GM12878 (cell line): ENCODE data around the gene OR52N4. TPM values are rescaled to one million over a fixed set of nuclear protein-coding genes. Genes with fewer than 3 reads are reported as not detected.

Experiments
- ATAC-seq: fragments of 200-7000 bp; cut with Tn5 transposase; 3 replicates; pipeline ENCODE4 v1.9.1; 2020; ENCODE audit warnings: mild to moderate bottlenecking, moderate library complexity
- BruUV-seq: library from RNA; stranded (reverse); fragments of 400-500 nt; replicated peaks from 2 replicates; lab custom pipeline; 2021; lab: Mats Ljungman, UMichigan
- CTCF ChIA-PET: fragments of 300-600 bp; sonication (Branson Sonifier 250); formaldehyde crosslinking; extraction: SDS; loops from one replicate; lab custom pipeline; 2021; ENCODE audit warnings: inconsistent platforms; lab: Yijun Ruan, JAX
- POLR2A ChIA-PET: fragments of 350-600 bp; formaldehyde crosslinking; extraction: SDS; loops from one replicate; lab custom pipeline; 2021; ENCODE audit warnings: inconsistent platforms; lab: Charles Lee
- RAD21 ChIA-PET: fragments of 300-600 bp; sonication (Branson Sonifier 250); formaldehyde crosslinking; loops from one replicate; lab custom pipeline; 2023; ENCODE audit warnings: antibody characterized with exemption; ENCODE audit not compliant: unreplicated experiment; lab: Charles Lee
- SMC1A ChIA-PET: fragments of 300-600 bp; sonication (Branson Sonifier 250); formaldehyde crosslinking; loops from one replicate; lab custom pipeline; 2023; ENCODE audit not compliant: unreplicated experiment, uncharacterized antibody; lab: Charles Lee
- DNase-seq: peaks from one replicate; pipeline ENCODE4 v3.0.0-alpha.2; 2011; ENCODE audit warnings: low read depth, low spot score
- FAIRE-seq: peaks from 3 replicates; lab custom pipeline; 2011; peaks lifted over from hg19 to GRCh38; lab: Jason Lieb, UNC
- H2AFZ ChIP-seq: 2 replicates; pipeline ENCODE4 v1.6.0; 2011; ENCODE audit warnings: low read depth, low read length, control low read depth; ENCODE audit not compliant: control insufficient read depth
- H3K27ac ChIP-seq: 2 replicates; pipeline ENCODE4 v1.5.1; 2011; ENCODE audit warnings: control low read depth; ENCODE audit not compliant: control insufficient read depth, insufficient read depth
- H3K27me3 ChIP-seq, 2 experiments: replicated peaks in 1 of 2; 2 replicates each; pipeline versions ENCODE4 v1.6.0 to v1.6.1; 2011; ENCODE audit warnings: low read length in 1 of 2; ENCODE audit not compliant: control insufficient read depth in 2 of 2, insufficient read depth in 2 of 2
- H3K36me3 ChIP-seq, 2 experiments: 2 replicates each; pipeline ENCODE4 v1.5.1; 2011; ENCODE audit warnings: low read length in 1 of 2; ENCODE audit not compliant: control insufficient read depth in 2 of 2, insufficient read depth in 2 of 2
- H3K4me1 ChIP-seq: 2 replicates; pipeline ENCODE4 v1.6.1; 2011; ENCODE audit warnings: mild to moderate bottlenecking, low read length, moderate library complexity, mixed read lengths; ENCODE audit not compliant: control insufficient read depth, insufficient read depth
- H3K4me2 ChIP-seq: 2 replicates; pipeline ENCODE4 v1.6.0; 2011; ENCODE audit warnings: control low read depth; ENCODE audit not compliant: control insufficient read depth, insufficient read depth
- H3K4me3 ChIP-seq: fragments of 200-600 bp; sonication (generic); 2 replicates; pipeline ENCODE4 v1.5.1; 2016
- H3K79me2 ChIP-seq: 2 replicates; pipeline ENCODE4 v1.6.0; 2011; ENCODE audit warnings: low read length; ENCODE audit not compliant: control insufficient read depth, insufficient read depth
- H3K9ac ChIP-seq: 2 replicates; pipeline ENCODE4 v1.8.0; 2011; ENCODE audit warnings: low read length, control low read depth, mixed read lengths; ENCODE audit not compliant: control insufficient read depth, insufficient read depth
- H3K9me3 ChIP-seq: replicated peaks from 3 replicates; pipeline ENCODE4 v1.5.1; 2011; ENCODE audit warnings: mild to moderate bottlenecking, low read length; ENCODE audit not compliant: control insufficient read depth, insufficient read depth
- H4K20me1 ChIP-seq: 2 replicates; pipeline ENCODE4 v1.6.0; 2011; ENCODE audit not compliant: control insufficient read depth, insufficient read depth
- HDAC2 ChIP-seq: fragments of 200-600 bp; sonication (generic); IDR thresholded peaks from 2 replicates; pipeline ENCODE4 v1.6.1; 2017
- JUNB ChIP-seq: IDR thresholded peaks from 2 replicates; pipeline ENCODE4 v1.6.1; 2016; ENCODE audit warnings: antibody characterized with exemption, mild to moderate bottlenecking
- KLF5 ChIP-seq: fragments of 450-650 bp; IDR thresholded peaks from 2 replicates; pipeline ENCODE4 v1.6.1; 2014; ENCODE audit warnings: mild to moderate bottlenecking; ENCODE audit not compliant: partially characterized antibody
- TCF12 ChIP-seq: IDR thresholded peaks from 2 replicates; pipeline ENCODE4 v1.6.1; 2011; ENCODE audit warnings: low read depth, mild to moderate bottlenecking, low read length
- WGBS: methylation state at CpG from one replicate; pipeline ENCODE4 v1.1.6; 2016; ENCODE audit warnings: low lambda C conversion rate; ENCODE audit not compliant: insufficient replicate concordance, insufficient coverage; ENCODE audit errors: missing lambda C conversion rate; 5-methylcytosine and 5-hydroxymethylcytosine counted together
- in situ Hi-C: fragments of 300-500 bp; cut with MboI; formaldehyde crosslinking; loops from 9 replicates; pipeline ENCODE4 v1.14.3; 2018; ENCODE audit warnings: mixed read lengths
- intact Hi-C: fragments of 100-400 bp; cut with micrococcal nuclease; formaldehyde crosslinking; loops from one replicate; pipeline ENCODE4 v1.14.2; 2022; ENCODE audit not compliant: unreplicated experiment
- polyA plus RNA-seq, 11 experiments: library from polyadenylated mRNA; depleted of rRNA in 4 of 11; unstranded in 6 of 11; stranded (reverse) in 5 of 11; fragments of >200 nt; fragmentation: Nextera tagmentation in 4 of 11; fragmentation: Illumina TruSeq in 1 of 11; extraction: Ambion mirVana in 4 of 11; extraction: Trizol in 1 of 11; gene quantifications; 1 replicate in 1 of 11; 2 replicates in 10 of 11; pipeline versions ENCODE4 v1.2.1 to v1.2.3, GENCODE V29; 2011 to 2016; ENCODE audit warnings: inconsistent platforms in 2 of 11, missing spikeins in 2 of 11, low read depth in 1 of 11
- total RNA-seq, 4 experiments: library from RNA; depleted of rRNA in 3 of 4; stranded (reverse); fragments of >200 nt in 3 of 4; fragmentation: Illumina TruSeq in 1 of 4; extraction: Trizol in 1 of 4; gene quantifications; 2 replicates each; pipeline versions ENCODE4 v1.2.1 to v1.2.3, GENCODE V29; 2013 to 2021
- TF ChIP-seq, protein P1 (sequence below): fragments of 450-650 bp; conservative IDR thresholded peaks from 2 replicates; pipeline ENCODE4 v1.6.1; 2017; ENCODE audit warnings: mild to moderate bottlenecking, moderate library complexity

Gene OR52N4
- total and polyA plus RNA-seq, 10 of the 15 experiments (the other 5 are each of a cell fraction or from before 2014, with no cell fraction given), result 0.16 to 8.6 (median 0.67) TPM; not detected in 1

DNA sequence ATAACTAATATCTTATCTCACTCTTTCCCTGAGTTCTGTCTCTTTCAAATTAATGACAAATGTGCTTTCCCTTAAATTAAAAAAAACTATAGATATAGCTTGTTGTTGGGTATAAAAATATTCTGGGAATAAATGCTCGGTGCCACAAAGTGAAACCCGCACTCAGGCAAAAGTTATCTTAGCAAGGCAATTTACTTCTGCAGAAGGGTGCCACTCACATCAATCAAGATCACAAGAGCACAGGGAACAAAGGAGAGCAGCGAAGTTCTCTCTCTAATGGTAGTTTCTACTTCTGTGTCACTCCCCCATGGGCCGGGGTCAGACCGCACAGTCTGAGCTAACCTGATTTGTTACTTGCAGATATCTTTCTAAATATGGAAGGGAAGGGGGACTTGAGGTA lies 49.9 kb downstream of the OR52N4 start:
- TF ChIP-seq HDAC2, result no peak
- TF ChIP-seq TCF12, result no peak
- TF ChIP-seq, protein P1, sequence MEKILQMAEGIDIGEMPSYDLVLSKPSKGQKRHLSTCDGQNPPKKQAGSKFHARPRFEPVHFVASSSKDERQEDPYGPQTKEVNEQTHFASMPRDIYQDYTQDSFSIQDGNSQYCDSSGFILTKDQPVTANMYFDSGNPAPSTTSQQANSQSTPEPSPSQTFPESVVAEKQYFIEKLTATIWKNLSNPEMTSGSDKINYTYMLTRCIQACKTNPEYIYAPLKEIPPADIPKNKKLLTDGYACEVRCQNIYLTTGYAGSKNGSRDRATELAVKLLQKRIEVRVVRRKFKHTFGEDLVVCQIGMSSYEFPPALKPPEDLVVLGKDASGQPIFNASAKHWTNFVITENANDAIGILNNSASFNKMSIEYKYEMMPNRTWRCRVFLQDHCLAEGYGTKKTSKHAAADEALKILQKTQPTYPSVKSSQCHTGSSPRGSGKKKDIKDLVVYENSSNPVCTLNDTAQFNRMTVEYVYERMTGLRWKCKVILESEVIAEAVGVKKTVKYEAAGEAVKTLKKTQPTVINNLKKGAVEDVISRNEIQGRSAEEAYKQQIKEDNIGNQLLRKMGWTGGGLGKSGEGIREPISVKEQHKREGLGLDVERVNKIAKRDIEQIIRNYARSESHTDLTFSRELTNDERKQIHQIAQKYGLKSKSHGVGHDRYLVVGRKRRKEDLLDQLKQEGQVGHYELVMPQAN, result no peak
- no peak for TF ChIP-seq KLF5
- no peak for TF ChIP-seq JUNB
- DNase-seq (no peak), FAIRE-seq (no peak), ATAC-seq (no peak)
- Histone ChIP-seq H3K36me3 (no peaks in the 10 kb centered on the region), H3K9ac (no peak overlapping the region), H3K9me3 (no peaks in the 10 kb centered on the region), H4K20me1 (no peaks in the 10 kb centered on the region), H3K27ac (no peak overlapping the region), H3K4me2 (no peak overlapping the region), H3K4me1 (no peaks in the 10 kb centered on the region), H3K79me2 (no peaks in the 10 kb centered on the region), H3K27me3 (no peaks in the 10 kb centered on the region), H2AFZ (no peak overlapping the region), H3K4me3 (no peak overlapping the region)
- ChIA-PET RAD21 (interaction anchor here (0.6 to 1.5 kb wide), 2 partner anchors 119 to 546 kb away, joined by 3 to 6 read pairs; partner anchors contain the start of gene TRIM5), SMC1A (interaction anchor here (0.7 to 2.2 kb wide), 5 partner anchors 120 to 596 kb away, joined by 3 to 14 read pairs (median 4); partner anchors contain the start of gene TRIM5), POLR2A (no interaction called here), CTCF (interaction anchor here (1.1 kb wide), 1 partner anchor 176 kb away, joined by 4 read pairs; no protein-coding TSS in a partner anchor)
- WGBS, result 75% methylated on average over 5 of the region's 5 CpGs
- no TSS peak for BruUV-seq
- in situ Hi-C loops, result loop anchor here (5.0 kb wide), 1 partner anchor 202 kb away; no protein-coding TSS in a partner anchor
- intact Hi-C loops, result no loop called here

Other genes with a start within 250 kb of the OR52N4 start
Only the 7 nearest of the 19 such genes appear.
- gene TRIM5, start 69.2 kb upstream of the OR52N4 start, total RNA-seq (2014; rRNA removed), result 34.7 and 39.8 TPM in 2 replicates
- 38.8 and 40.3 TPM in 2 replicates for gene TRIM5, start 69.2 kb upstream of the OR52N4 start, total RNA-seq (2014; rRNA removed; fragmentation: Illumina TruSeq; extraction: Trizol)
- gene TRIM5, start 69.2 kb upstream of the OR52N4 start, total RNA-seq (2021), result 29.8 and 34.7 TPM in 2 replicates
- gene TRIM5, start 69.2 kb upstream of the OR52N4 start, polyA plus RNA-seq (2011; rRNA removed), result 59.7 and 61.7 TPM in 2 replicates
- gene TRIM5, start 69.2 kb upstream of the OR52N4 start, polyA plus RNA-seq (2014; fragmentation: Illumina TruSeq; extraction: Trizol), result 41.5 and 53.2 TPM in 2 replicates
- 10 to 100 TPM; 20.0 to 21.8 TPM for gene TRIM5, start 69.2 kb upstream of the OR52N4 start, polyA plus RNA-seq (2014; fragmentation: Nextera tagmentation; extraction: Ambion mirVana)
- gene TRIM5, start 69.2 kb upstream of the OR52N4 start, polyA plus RNA-seq (2014; rRNA removed), result 23.5 and 23.9 TPM in 2 replicates
- 10 to 100 TPM; 24.1 to 29.0 TPM for gene TRIM5, start 69.2 kb upstream of the OR52N4 start, polyA plus RNA-seq (2016; fragmentation: Nextera tagmentation; extraction: Ambion mirVana)
- gene TRIM22, start 64.5 kb upstream of the OR52N4 start, total RNA-seq (2014; rRNA removed), result 146 and 198 TPM in 2 replicates
- gene TRIM22, start 64.5 kb upstream of the OR52N4 start, total RNA-seq (2014; rRNA removed; fragmentation: Illumina TruSeq; extraction: Trizol), result 217 and 238 TPM in 2 replicates
- 239 and 241 TPM in 2 replicates for gene TRIM22, start 64.5 kb upstream of the OR52N4 start, total RNA-seq (2021)
- 485 and 630 TPM in 2 replicates for gene TRIM22, start 64.5 kb upstream of the OR52N4 start, polyA plus RNA-seq (2011; rRNA removed)
- gene TRIM22, start 64.5 kb upstream of the OR52N4 start, polyA plus RNA-seq (2014; fragmentation: Illumina TruSeq; extraction: Trizol), result 239 and 325 TPM in 2 replicates
- 100 to 1,000 TPM; 116 to 143 TPM for gene TRIM22, start 64.5 kb upstream of the OR52N4 start, polyA plus RNA-seq (2014; fragmentation: Nextera tagmentation; extraction: Ambion mirVana)
- gene TRIM22, start 64.5 kb upstream of the OR52N4 start, polyA plus RNA-seq (2014; rRNA removed), result 163 and 194 TPM in 2 replicates
- gene TRIM22, start 64.5 kb upstream of the OR52N4 start, polyA plus RNA-seq (2016; fragmentation: Nextera tagmentation; extraction: Ambion mirVana), result 100 to 1,000 TPM; 199 to 208 TPM
- gene OR56B1, start 17.8 kb upstream of the OR52N4 start, total RNA-seq (2014; rRNA removed), result 0.49 and 0.51 TPM in 2 replicates
- gene OR56B1, start 17.8 kb upstream of the OR52N4 start, total RNA-seq (2014; rRNA removed; fragmentation: Illumina TruSeq; extraction: Trizol), result 0.23 and 0.36 TPM in 2 replicates
- gene OR56B1, start 17.8 kb upstream of the OR52N4 start, total RNA-seq (2021), result 0.21 TPM in 1 of 2 replicates, not detected in the other
- 0.71 and 1.1 TPM in 2 replicates for gene OR56B1, start 17.8 kb upstream of the OR52N4 start, polyA plus RNA-seq (2011; rRNA removed)
- gene OR56B1, start 17.8 kb upstream of the OR52N4 start, polyA plus RNA-seq (2014; fragmentation: Illumina TruSeq; extraction: Trizol), result 0.21 and 0.38 TPM in 2 replicates
- gene OR56B1, start 17.8 kb upstream of the OR52N4 start, polyA plus RNA-seq (2014; fragmentation: Nextera tagmentation; extraction: Ambion mirVana), result under 1 TPM in 1 of 2 experiments, not detected in 1; 0.04 TPM
- gene OR56B1, start 17.8 kb upstream of the OR52N4 start, polyA plus RNA-seq (2014; rRNA removed), result 0.19 and 0.44 TPM in 2 replicates
- not detected for gene OR56B1, start 17.8 kb upstream of the OR52N4 start, polyA plus RNA-seq (2016; fragmentation: Nextera tagmentation; extraction: Ambion mirVana)
- not detected in 2 replicates for gene OR52N5, start 29.1 kb downstream of the OR52N4 start, total RNA-seq (2014; rRNA removed)
- gene OR52N5, start 29.1 kb downstream of the OR52N4 start, total RNA-seq (2014; rRNA removed; fragmentation: Illumina TruSeq; extraction: Trizol), result not detected in 2 replicates
- gene OR52N5, start 29.1 kb downstream of the OR52N4 start, total RNA-seq (2021), result not detected in 2 replicates
- not detected in 2 replicates for gene OR52N5, start 29.1 kb downstream of the OR52N4 start, polyA plus RNA-seq (2011; rRNA removed)
- not detected in 2 replicates for gene OR52N5, start 29.1 kb downstream of the OR52N4 start, polyA plus RNA-seq (2014; fragmentation: Illumina TruSeq; extraction: Trizol)
- gene OR52N5, start 29.1 kb downstream of the OR52N4 start, polyA plus RNA-seq (2014; fragmentation: Nextera tagmentation; extraction: Ambion mirVana), result not detected
- not detected in 2 replicates for gene OR52N5, start 29.1 kb downstream of the OR52N4 start, polyA plus RNA-seq (2014; rRNA removed)
- not detected for gene OR52N5, start 29.1 kb downstream of the OR52N4 start, polyA plus RNA-seq (2016; fragmentation: Nextera tagmentation; extraction: Ambion mirVana)
- not detected in 2 replicates for gene OR52N1, start 37.0 kb downstream of the OR52N4 start, total RNA-seq (2014; rRNA removed)
- not detected in 2 replicates for gene OR52N1, start 37.0 kb downstream of the OR52N4 start, total RNA-seq (2014; rRNA removed; fragmentation: Illumina TruSeq; extraction: Trizol)
- not detected in 2 replicates for gene OR52N1, start 37.0 kb downstream of the OR52N4 start, total RNA-seq (2021)
- gene OR52N1, start 37.0 kb downstream of the OR52N4 start, polyA plus RNA-seq (2011; rRNA removed), result 0.04 and 0.13 TPM in 2 replicates
- not detected in 2 replicates for gene OR52N1, start 37.0 kb downstream of the OR52N4 start, polyA plus RNA-seq (2014; fragmentation: Illumina TruSeq; extraction: Trizol)
- not detected for gene OR52N1, start 37.0 kb downstream of the OR52N4 start, polyA plus RNA-seq (2014; fragmentation: Nextera tagmentation; extraction: Ambion mirVana)
- not detected in 2 replicates for gene OR52N1, start 37.0 kb downstream of the OR52N4 start, polyA plus RNA-seq (2014; rRNA removed)
- not detected for gene OR52N1, start 37.0 kb downstream of the OR52N4 start, polyA plus RNA-seq (2016; fragmentation: Nextera tagmentation; extraction: Ambion mirVana)
- gene OR52N2, start 54.7 kb downstream of the OR52N4 start, total RNA-seq (2014; rRNA removed), result 0.11 TPM in 1 of 2 replicates, not detected in the other
- gene OR52N2, start 54.7 kb downstream of the OR52N4 start, total RNA-seq (2014; rRNA removed; fragmentation: Illumina TruSeq; extraction: Trizol), result not detected in 2 replicates
- not detected in 2 replicates for gene OR52N2, start 54.7 kb downstream of the OR52N4 start, total RNA-seq (2021)
- gene OR52N2, start 54.7 kb downstream of the OR52N4 start, polyA plus RNA-seq (2011; rRNA removed), result 0.42 and 0.52 TPM in 2 replicates
- 0.06 TPM in 1 of 2 replicates, not detected in the other for gene OR52N2, start 54.7 kb downstream of the OR52N4 start, polyA plus RNA-seq (2014; fragmentation: Illumina TruSeq; extraction: Trizol)
- under 1 TPM; 0.24 to 0.40 TPM for gene OR52N2, start 54.7 kb downstream of the OR52N4 start, polyA plus RNA-seq (2014; fragmentation: Nextera tagmentation; extraction: Ambion mirVana)
- gene OR52N2, start 54.7 kb downstream of the OR52N4 start, polyA plus RNA-seq (2014; rRNA removed), result 0.15 TPM in 1 of 2 replicates, not detected in the other
- not detected for gene OR52N2, start 54.7 kb downstream of the OR52N4 start, polyA plus RNA-seq (2016; fragmentation: Nextera tagmentation; extraction: Ambion mirVana)
- not detected in 2 replicates for gene OR52E6, start 87.7 kb downstream of the OR52N4 start, total RNA-seq (2014; rRNA removed)
- gene OR52E6, start 87.7 kb downstream of the OR52N4 start, total RNA-seq (2014; rRNA removed; fragmentation: Illumina TruSeq; extraction: Trizol), result not detected in 2 replicates
- gene OR52E6, start 87.7 kb downstream of the OR52N4 start, total RNA-seq (2021), result not detected in 2 replicates
- gene OR52E6, start 87.7 kb downstream of the OR52N4 start, polyA plus RNA-seq (2011; rRNA removed), result not detected in 2 replicates
- not detected in 2 replicates for gene OR52E6, start 87.7 kb downstream of the OR52N4 start, polyA plus RNA-seq (2014; fragmentation: Illumina TruSeq; extraction: Trizol)
- gene OR52E6, start 87.7 kb downstream of the OR52N4 start, polyA plus RNA-seq (2014; fragmentation: Nextera tagmentation; extraction: Ambion mirVana), result not detected
- gene OR52E6, start 87.7 kb downstream of the OR52N4 start, polyA plus RNA-seq (2014; rRNA removed), result not detected in 2 replicates
- not detected for gene OR52E6, start 87.7 kb downstream of the OR52N4 start, polyA plus RNA-seq (2016; fragmentation: Nextera tagmentation; extraction: Ambion mirVana)